Ishikawa (cell line): ENCODE data around the gene ZEB2.

ENCODE experiments used
- CEBPB ChIP-seq: IDR thresholded peaks from 2 replicates; pipeline ENCODE4 v1.6.1; 2012
- EP300 ChIP-seq: IDR thresholded peaks from 2 replicates; pipeline ENCODE4 v1.6.1; 2012; ENCODE audit warnings: borderline replicate concordance
- FOXM1 ChIP-seq: IDR thresholded peaks from 2 replicates; pipeline ENCODE4 v1.6.1; 2012; ENCODE audit warnings: low read depth, borderline replicate concordance
- RAD21 ChIP-seq: IDR thresholded peaks from 2 replicates; pipeline ENCODE4 v1.6.1; 2012; ENCODE audit warnings: low read depth
- TAF1 ChIP-seq: IDR thresholded peaks from 2 replicates; pipeline ENCODE4 v1.6.1; 2012; ENCODE audit warnings: low read depth, mild to moderate bottlenecking
- ZBTB7A ChIP-seq: IDR thresholded peaks from 2 replicates; pipeline ENCODE4 v1.6.1; 2012; ENCODE audit warnings: low read depth
- TF ChIP-seq, protein P1 (sequence below): IDR thresholded peaks from 2 replicates; pipeline ENCODE4 v1.6.1; 2012; ENCODE audit warnings: low read depth, mild to moderate bottlenecking
- TF ChIP-seq, protein P2 (sequence below): IDR thresholded peaks from 2 replicates; pipeline ENCODE4 v1.6.1; 2012

- TF ChIP-seq EP300 (no peak), RAD21 (no peak), TAF1 (no peak), FOXM1 (no peak), ZBTB7A (no peak), CEBPB (no peak)
- TF ChIP-seq, protein P1, sequence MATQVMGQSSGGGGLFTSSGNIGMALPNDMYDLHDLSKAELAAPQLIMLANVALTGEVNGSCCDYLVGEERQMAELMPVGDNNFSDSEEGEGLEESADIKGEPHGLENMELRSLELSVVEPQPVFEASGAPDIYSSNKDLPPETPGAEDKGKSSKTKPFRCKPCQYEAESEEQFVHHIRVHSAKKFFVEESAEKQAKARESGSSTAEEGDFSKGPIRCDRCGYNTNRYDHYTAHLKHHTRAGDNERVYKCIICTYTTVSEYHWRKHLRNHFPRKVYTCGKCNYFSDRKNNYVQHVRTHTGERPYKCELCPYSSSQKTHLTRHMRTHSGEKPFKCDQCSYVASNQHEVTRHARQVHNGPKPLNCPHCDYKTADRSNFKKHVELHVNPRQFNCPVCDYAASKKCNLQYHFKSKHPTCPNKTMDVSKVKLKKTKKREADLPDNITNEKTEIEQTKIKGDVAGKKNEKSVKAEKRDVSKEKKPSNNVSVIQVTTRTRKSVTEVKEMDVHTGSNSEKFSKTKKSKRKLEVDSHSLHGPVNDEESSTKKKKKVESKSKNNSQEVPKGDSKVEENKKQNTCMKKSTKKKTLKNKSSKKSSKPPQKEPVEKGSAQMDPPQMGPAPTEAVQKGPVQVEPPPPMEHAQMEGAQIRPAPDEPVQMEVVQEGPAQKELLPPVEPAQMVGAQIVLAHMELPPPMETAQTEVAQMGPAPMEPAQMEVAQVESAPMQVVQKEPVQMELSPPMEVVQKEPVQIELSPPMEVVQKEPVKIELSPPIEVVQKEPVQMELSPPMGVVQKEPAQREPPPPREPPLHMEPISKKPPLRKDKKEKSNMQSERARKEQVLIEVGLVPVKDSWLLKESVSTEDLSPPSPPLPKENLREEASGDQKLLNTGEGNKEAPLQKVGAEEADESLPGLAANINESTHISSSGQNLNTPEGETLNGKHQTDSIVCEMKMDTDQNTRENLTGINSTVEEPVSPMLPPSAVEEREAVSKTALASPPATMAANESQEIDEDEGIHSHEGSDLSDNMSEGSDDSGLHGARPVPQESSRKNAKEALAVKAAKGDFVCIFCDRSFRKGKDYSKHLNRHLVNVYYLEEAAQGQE = no peak
- TF ChIP-seq, protein P2, sequence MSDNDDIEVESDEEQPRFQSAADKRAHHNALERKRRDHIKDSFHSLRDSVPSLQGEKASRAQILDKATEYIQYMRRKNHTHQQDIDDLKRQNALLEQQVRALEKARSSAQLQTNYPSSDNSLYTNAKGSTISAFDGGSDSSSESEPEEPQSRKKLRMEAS = no peak
Measured at GRCh38 chr2:144550084-144550483, 30.2 kb upstream of the ZEB2 start.
